GM12864 (cell line): ENCODE data around the gene AHI1.
"Not testable (repeated sequence)": the region's sequence is repeated elsewhere in the genome, so short reads cannot be mapped to it uniquely, and the experiment has no call there.

Experiments used
- DNase-seq: peaks from one replicate; pipeline ENCODE4 v3.0.0-alpha.2; 2011; ENCODE audit warnings: low read depth
- H3K4me3 ChIP-seq: 2 replicates; pipeline ENCODE4 v1.5.1; 2011; ENCODE audit warnings: mild to moderate bottlenecking, low read depth, low read length, control low read depth
- TF ChIP-seq, protein P1 (sequence below): IDR thresholded peaks from 2 replicates; pipeline ENCODE4 v1.5.1; 2011; ENCODE audit warnings: low read depth, mild to moderate bottlenecking, moderate library complexity, low read length, control low read depth, inconsistent platforms; ENCODE audit errors: missing control alignments

Gene AHI1

DNA sequence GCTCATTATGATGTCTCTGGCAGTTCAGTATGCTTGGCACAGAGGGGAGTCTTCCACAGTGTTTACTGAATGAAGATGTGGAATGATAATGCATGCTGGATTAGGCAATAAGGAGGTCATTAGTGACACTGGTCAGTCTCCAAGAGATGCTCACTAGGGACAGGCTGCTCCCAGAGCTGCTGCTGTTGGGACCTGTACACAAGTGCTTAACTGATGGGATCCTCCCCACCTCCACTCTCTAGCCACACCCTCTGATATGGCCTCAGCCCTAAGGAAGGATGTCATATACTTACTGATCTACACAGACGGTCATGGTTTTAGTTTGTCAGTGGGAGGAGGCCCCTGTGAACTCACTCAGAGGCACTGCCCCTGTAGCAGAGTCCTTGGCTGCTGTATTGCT, 243.1 kb downstream of the AHI1 start:
- no peak overlapping the region for H3K4me3 ChIP-seq
- TF ChIP-seq, protein P1, sequence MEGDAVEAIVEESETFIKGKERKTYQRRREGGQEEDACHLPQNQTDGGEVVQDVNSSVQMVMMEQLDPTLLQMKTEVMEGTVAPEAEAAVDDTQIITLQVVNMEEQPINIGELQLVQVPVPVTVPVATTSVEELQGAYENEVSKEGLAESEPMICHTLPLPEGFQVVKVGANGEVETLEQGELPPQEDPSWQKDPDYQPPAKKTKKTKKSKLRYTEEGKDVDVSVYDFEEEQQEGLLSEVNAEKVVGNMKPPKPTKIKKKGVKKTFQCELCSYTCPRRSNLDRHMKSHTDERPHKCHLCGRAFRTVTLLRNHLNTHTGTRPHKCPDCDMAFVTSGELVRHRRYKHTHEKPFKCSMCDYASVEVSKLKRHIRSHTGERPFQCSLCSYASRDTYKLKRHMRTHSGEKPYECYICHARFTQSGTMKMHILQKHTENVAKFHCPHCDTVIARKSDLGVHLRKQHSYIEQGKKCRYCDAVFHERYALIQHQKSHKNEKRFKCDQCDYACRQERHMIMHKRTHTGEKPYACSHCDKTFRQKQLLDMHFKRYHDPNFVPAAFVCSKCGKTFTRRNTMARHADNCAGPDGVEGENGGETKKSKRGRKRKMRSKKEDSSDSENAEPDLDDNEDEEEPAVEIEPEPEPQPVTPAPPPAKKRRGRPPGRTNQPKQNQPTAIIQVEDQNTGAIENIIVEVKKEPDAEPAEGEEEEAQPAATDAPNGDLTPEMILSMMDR = no peak
- no peak for DNase-seq

DNA sequence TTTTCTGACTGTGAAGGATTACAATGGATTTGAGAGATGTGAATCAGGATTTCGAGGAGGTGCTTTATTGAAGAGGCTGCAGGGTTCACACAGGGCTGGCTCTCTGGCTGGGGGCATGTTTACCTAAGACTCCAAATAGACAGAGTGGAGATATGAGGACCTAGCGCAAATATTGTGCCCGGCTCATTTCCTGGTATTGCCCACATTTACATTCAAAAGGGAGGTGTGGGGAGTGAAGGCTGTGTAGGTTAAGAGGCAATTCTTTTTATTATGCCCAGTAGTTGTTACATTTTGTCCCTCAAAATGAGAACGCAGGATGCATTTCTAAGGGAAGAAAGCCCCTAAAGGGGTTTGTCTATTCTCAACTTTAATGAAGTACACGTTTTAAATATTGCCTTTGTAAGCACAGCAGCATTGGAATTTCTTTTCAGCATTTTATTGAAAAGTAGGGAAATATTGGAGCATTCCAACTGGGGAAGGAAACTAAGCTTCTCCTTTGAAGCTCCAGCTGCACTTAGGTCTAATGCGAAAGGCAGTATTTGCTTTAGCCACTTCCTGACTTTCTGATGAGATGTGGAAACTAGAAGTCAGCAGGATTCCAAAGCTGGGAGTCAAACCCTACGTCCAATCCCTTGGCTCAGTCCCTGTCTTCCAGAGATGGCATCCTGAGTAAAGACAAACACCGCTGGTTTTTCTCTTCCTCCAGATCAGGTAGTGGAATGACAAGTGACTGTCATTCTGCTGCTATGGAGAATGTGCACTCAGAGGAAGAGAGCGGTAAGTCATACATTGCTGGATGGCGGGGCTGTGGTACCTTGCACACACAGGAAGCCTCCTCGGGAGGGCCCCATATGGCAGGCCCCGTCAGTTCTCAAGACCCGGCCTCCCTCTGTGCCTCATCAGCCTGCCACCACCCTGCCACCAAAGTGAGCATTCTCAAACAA, 245.8 kb downstream of the AHI1 start:
- no peak for DNase-seq
- H3K4me3 ChIP-seq = no peak overlapping the region
- TF ChIP-seq, protein P1 = no peak

DNA sequence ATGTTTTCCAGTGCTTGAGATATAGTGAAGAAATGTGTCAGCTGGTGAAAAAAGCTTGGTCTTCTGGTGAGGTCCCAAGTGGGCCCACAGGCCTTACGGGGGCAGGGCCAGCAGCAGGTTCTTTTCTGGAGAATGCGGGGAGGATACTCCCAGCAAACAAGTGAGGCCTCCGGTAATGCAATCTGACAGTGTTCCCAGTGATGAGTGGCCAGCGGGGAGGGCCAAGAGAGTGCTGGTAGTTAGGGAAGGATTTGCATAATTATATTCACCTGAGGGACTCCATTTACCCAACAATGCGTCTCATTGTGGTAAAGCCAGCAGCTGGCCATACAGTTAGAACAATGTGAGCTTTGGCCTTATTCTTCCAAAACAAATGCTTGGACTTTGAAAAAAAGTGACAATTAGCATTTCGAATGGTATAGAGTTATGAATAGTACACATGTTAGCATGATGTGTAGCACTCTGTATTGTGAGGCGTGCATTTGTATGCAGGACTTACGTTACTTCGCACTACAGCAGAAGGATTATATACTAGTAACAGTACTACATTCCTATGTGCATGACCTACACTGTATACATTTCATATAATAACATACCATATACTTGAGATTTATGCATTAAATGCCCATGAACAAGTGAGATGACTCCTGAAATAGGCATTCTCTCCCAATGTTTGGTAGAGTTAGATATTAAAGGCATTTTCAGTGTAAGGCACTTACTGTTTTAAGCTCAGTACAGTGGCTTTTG, 246.6 kb downstream of the AHI1 start:
- no peak overlapping the region for H3K4me3 ChIP-seq
- DNase-seq = no peak

DNA sequence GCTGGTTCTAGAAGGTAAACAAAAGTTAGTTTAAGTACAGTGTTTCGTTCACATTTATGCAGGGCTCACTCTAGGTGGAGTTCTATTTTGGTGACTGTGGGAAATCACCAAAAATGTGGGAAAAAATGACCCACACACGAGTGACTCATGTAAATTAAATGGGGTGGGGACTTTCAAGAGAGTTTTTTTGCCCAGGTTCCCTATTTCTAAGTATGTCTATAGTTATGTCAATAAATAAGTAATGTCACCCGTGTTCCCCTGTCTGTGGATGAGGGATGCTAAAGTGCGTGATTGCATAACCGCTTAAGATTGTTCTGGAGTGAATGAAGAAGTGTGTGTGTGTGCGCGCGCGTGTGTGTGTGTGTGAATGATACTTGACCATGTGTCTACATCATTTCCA, 247.3 kb downstream of the AHI1 start:
- TF ChIP-seq, protein P1 = no peak
- no peak for DNase-seq
- no peak overlapping the region for H3K4me3 ChIP-seq

More for the DNA sequence above, 246.6 kb downstream of the AHI1 start:
- TF ChIP-seq, protein P1 = no peak

DNA sequence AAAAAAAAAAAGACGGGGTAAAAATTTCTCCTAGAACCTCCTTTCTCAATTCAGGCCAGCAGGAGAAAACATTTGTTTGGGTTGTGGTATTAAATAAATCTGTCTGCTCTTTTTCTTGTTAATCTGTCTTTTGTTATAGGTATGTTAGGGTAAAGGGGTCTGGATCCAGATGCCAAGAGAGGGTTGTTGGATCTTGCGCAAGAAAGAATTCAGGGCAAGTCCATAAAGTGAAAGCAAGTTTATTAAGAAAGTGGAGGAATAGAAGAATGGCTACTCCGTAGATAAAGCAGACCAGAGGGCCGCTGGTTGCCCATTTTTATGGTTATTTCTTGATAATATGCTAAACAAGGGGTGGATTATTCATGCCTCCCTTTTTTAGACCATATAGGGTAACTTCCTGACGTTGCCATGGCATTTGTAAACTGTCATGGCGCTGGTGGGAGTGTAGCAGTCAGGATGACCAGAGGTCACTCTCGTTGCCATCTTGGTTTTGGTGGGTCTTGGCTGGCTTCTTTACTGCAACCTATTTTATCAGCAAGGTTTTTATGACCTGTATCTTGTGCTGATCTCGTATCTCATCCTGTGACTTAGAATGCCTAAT, 251.0 kb downstream of the AHI1 start:
- DNase-seq, H3K4me3 ChIP-seq: not testable (repeated sequence)

DNA sequence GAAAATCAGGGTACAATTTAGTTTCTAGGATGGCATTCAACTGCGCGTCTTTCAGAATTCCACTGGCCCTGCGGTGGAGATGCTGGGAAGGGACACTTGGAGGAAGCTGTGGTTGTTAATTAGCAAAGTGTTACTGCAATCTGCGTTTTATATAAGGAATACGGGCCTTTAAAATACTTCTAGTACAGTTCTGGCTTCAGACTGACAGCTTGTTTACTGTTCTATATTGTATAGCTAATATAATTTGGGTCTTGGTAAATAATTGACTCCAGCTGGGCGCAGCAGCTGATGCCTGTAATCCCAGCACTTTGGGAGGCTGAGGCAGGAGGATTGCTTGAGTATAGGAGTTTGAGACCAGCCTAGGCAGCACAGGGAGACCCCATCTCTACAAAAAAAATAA, 252.7 kb downstream of the AHI1 start:
- H3K4me3 ChIP-seq = no peak overlapping the region
- TF ChIP-seq, protein P1 = no peak
- no peak for DNase-seq
